ENCODE measurements around the gene LAPTM4A. TPM values are rescaled to one million over a fixed set of nuclear protein-coding genes. Genes with fewer than 3 reads are reported as not detected.
"Not testable (repeated sequence)": the region's sequence is repeated elsewhere in the genome, so short reads cannot be mapped to it uniquely, and the experiment has no call there.

LAPTM4A gene
- total RNA-seq, 4 donors from 2014 or later = 143 to 234 (median 177) TPM

DNA sequence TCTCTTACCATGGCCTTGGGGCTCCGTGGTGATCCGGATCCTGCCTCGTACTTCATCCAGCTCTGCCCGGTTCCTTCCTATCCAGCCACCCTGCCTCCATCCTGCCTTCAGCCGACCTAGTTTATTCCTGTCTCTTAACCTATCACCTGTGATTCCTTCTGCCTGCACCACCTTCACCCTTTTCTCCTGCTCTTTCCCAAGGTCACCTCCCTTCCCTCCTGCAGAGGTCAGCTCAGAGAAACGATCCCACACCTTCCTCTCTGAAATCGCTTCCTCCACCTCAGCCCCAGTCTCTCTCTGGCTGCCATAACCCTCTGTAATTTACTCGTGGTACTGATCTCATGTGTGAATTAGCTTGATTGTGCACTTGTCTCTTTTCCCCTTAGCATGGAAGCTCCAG, 23.5 kb upstream of the LAPTM4A start:
- Histone ChIP-seq H3K27ac (peak overlapping the region in 1 of 4 donors; percentile 1), H3K36me3 (no peaks in the 10 kb centered on the region), H3K4me1 (peaks cover 0 to 17% (median 3%) of the 10 kb centered on the region in 3 donors), H3K4me3 (no peak overlapping the region), H3K9me3 (no peaks in the 10 kb centered on the region), H3K27me3 (no peaks in the 10 kb centered on the region)
- TF ChIP-seq, protein P1, sequence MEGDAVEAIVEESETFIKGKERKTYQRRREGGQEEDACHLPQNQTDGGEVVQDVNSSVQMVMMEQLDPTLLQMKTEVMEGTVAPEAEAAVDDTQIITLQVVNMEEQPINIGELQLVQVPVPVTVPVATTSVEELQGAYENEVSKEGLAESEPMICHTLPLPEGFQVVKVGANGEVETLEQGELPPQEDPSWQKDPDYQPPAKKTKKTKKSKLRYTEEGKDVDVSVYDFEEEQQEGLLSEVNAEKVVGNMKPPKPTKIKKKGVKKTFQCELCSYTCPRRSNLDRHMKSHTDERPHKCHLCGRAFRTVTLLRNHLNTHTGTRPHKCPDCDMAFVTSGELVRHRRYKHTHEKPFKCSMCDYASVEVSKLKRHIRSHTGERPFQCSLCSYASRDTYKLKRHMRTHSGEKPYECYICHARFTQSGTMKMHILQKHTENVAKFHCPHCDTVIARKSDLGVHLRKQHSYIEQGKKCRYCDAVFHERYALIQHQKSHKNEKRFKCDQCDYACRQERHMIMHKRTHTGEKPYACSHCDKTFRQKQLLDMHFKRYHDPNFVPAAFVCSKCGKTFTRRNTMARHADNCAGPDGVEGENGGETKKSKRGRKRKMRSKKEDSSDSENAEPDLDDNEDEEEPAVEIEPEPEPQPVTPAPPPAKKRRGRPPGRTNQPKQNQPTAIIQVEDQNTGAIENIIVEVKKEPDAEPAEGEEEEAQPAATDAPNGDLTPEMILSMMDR (IDR thresholded peaks at IDR 0.05) = no peak
- no peak for TF ChIP-seq POLR2A (IDR thresholded peaks at IDR 0.05)
- no peak for TF ChIP-seq POLR2AphosphoS5 (IDR thresholded peaks at IDR 0.05)
- no peak for TF ChIP-seq EP300 (IDR thresholded peaks at IDR 0.05)
- ATAC-seq = no peak
- WGBS, 2 donors (ENCODE audit: low coverage in 1 of 2) = 72 to 86% methylated on average over 5 to 8 of the region's 8 CpGs

DNA sequence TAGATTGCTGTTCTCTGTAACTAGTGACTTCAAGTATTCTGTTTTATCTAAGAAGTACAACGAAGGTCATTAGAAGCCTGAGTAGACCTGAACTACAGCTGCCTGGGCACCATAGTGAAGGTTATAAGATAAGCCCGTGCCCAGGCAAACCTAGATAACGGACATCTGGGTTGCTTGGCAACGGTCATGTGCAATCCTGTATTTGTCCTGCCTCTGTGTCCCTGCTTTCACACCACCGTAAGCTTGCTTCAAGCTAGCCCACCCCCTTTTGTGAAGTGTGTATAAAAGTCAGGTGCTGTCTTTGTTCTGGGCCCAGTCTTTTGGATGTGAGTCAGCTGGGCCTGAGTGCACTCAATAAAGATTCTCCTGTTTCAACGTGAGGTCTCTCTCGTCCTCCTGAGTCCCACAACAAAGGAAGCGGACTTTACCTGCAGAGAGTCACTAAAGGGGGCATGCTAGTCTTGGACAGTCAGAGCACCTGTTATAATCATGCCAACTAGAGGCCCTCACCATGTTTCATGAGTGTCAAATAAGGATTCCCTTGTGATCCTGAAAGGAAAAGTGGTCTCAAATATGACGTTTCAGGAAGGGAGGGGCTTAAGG, 22.7 kb upstream of the LAPTM4A start:
- not testable (repeated sequence) for H3K4me3 ChIP-seq, ATAC-seq

DNA sequence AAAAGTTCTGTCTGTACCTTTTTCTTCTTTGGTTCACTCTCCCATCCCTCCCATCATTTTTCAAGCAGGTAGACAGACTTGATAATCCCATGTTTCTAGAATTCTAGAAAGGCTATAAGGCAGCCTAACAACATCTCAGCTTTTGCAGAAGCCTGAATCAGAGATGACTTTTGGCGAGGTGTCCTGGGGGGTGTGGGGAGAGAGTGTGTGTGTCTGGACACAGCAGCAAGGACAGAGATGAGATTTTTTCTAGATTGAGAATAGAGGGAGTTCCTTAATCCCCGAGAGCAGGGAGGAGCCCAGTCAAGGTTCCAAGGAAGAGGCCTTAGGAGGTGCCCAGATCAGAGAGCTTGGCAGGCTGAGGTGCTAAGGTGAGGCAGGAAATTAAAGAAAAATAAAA, 22.0 kb upstream of the LAPTM4A start:
- H3K9me3 ChIP-seq = no peaks in the 10 kb centered on the region
- ATAC-seq = no peak
- H3K4me3 ChIP-seq = no peak overlapping the region
- no peaks in the 10 kb centered on the region for H3K36me3 ChIP-seq
- no peaks in the 10 kb centered on the region for H3K27me3 ChIP-seq
- peak overlapping the region in 3 of 4 donors; percentile 61 to 79 (median 75) for H3K27ac ChIP-seq
- 65 to 72% methylated on average over 2 of the region's 2 CpGs for WGBS, 2 donors (ENCODE audit: low coverage in 1 of 2)
- peaks cover 0 to 21% (median 3%) of the 10 kb centered on the region in 3 donors for H3K4me1 ChIP-seq
- TF ChIP-seq, protein P1 (IDR thresholded peaks at IDR 0.05) = no peak
- TF ChIP-seq POLR2A (IDR thresholded peaks at IDR 0.05) = no peak
- no peak for TF ChIP-seq POLR2AphosphoS5 (IDR thresholded peaks at IDR 0.05)
- no peak for TF ChIP-seq EP300 (IDR thresholded peaks at IDR 0.05)

More for the DNA sequence above, 22.7 kb upstream of the LAPTM4A start:
- H3K36me3 ChIP-seq, H3K27me3 ChIP-seq, H3K9me3 ChIP-seq: not testable (repeated sequence)
- Histone ChIP-seq H3K4me1 (peaks cover 0 to 17% (median 3%) of the 10 kb centered on the region in 3 donors), H3K27ac (peak overlapping the region in 1 of 4 donors; percentile 79)
- 28 to 58% methylated on average over 2 to 5 of the region's 9 CpGs for WGBS, 2 donors (ENCODE audit: low coverage in 1 of 2)

DNA sequence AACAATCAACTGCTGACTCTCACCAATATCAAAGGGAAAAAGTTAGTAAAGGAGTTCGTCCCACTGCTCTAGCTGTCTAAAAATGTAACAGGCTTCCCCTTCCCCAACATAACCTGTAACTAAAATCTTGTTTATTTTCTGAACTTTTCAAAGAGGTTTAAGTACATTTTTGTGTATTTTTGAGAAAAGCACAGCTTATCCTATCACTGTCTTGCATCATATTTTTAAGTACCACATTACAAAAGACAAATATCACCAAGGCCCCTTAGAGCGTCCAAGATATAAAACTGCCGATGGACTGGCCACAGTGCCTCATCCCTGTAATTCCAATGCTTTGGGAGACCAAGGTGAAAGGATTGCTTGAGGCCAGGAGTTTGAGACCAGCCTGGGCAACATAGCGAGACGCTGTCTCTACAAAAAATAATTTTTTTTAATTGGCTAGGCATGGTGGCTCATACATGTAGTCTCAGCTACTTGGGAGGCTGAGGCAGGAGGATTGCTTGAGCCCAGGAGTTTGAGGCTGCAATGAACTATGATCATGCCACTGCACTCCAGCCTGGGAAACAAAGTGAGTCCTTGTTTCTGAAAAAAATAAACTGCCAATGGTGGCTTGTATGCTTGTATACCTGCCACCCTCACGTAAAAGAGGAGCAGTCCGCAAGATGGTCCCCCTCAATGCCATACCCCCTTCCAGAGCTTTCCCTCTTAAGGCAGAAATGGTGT, 21.2 kb upstream of the LAPTM4A start:
- 75 to 87% methylated on average over 6 to 7 of the region's 7 CpGs for WGBS, 2 donors (ENCODE audit: low coverage in 1 of 2)
- Histone ChIP-seq H3K36me3 (no peaks in the 10 kb centered on the region), H3K27me3 (no peaks in the 10 kb centered on the region), H3K9me3 (no peaks in the 10 kb centered on the region), H3K4me1 (peaks cover 0 to 23% (median 3%) of the 10 kb centered on the region in 3 donors), H3K4me3 (no peak overlapping the region), H3K27ac (peak overlapping the region in 3 of 4 donors; percentile 61 to 79 (median 75))
- ATAC-seq = peak; percentile 41
- TF ChIP-seq POLR2A (IDR thresholded peaks at IDR 0.05) (no peak), EP300 (IDR thresholded peaks at IDR 0.05) (no peak), POLR2AphosphoS5 (IDR thresholded peaks at IDR 0.05) (no peak)
- TF ChIP-seq, protein P1 (IDR thresholded peaks at IDR 0.05) = no peak

DNA sequence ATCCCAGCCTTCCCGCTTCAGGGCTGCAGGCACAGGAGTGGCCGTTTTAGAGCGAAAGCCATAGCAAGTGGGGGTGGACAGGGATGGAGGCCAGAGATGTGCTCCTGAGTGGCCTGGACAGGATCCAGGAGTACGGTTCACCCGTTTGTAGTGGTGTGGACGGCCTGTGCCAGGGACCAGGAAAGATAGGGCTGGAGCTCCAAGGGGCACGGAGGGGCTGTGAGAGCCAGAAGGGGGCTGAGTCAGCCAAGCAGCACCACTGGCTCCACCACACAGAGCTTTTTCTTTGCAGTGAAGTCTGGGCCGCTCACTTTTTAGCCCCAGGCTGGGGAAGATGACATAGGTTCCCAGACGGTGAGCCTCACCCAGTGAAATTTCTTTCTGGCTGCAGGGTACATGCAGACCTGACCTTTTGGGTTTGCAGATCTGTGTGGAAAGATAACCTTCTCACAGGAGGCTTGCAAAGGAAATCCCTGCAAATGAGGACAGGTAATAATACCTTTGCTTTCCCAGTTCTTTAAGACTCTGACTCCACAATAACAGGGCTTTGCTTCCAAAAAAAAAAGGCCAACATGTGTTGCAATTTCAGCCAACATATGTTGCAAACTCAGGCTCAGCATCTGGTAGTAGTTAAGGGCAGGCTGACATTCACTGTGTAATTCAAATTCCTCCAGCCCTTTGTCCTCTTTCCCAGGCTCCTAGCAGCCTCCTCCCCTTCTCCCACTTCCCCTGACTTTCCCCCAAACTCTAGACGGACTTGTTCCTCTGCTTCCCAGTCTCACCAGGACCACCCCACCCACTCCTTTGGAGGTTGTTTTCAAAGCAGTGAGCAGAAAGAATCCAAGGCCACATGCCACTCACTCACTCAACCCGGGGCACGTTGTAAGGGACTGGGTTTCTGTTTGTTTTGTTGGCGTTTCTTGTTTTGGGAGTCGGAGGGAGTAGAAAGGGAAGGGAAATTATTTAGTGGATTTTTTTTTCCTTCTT, 20.3 kb upstream of the LAPTM4A start:
- WGBS, 2 donors (ENCODE audit: low coverage in 1 of 2) = 27 to 37% methylated on average over 5 to 12 of the region's 14 CpGs
- H3K9me3 ChIP-seq = no peaks in the 10 kb centered on the region
- peaks cover 0 to 24% (median 3%) of the 10 kb centered on the region in 3 donors for H3K4me1 ChIP-seq
- TF ChIP-seq POLR2AphosphoS5 (IDR thresholded peaks at IDR 0.05) (peak; percentile 60), EP300 (IDR thresholded peaks at IDR 0.05) (no peak)
- no peaks in the 10 kb centered on the region for H3K27me3 ChIP-seq
- peak overlapping the region in 3 of 4 donors; percentile 75 to 79 (median 76) for H3K27ac ChIP-seq
- peak; percentile 89 for ATAC-seq
- H3K4me3 ChIP-seq = no peak overlapping the region
- no peaks in the 10 kb centered on the region for H3K36me3 ChIP-seq

Measured in gastroesophageal sphincter (tissue), 4 donors.